ENCODE measurements around the gene DMXL2. TPM values are rescaled to one million over a fixed set of nuclear protein-coding genes. Genes with fewer than 3 reads are reported as not detected.

DMXL2 gene
- total and polyA plus RNA-seq, 12 donors, result 4.5 to 18.6 (median 6.9) TPM

GRCh38 chr15:51579012-51579411 is 43.6 kb downstream of the DMXL2 start:
- DNase-seq (no peak), ATAC-seq (no peak)
- H3K27me3 ChIP-seq, result no peaks in the 10 kb centered on the region
- no peaks in the 10 kb centered on the region for H3K36me3 ChIP-seq
- H3K27ac ChIP-seq, result peak overlapping the region in 1 of 10 donors; percentile 75
- intact Hi-C loops (cut with DNase I), result loop anchor here in 1 of 10 donors (10.0 kb wide), 1 partner anchor 54 kb away; no protein-coding TSS in a partner anchor
- H3K4me3 ChIP-seq, result no peak overlapping the region
- peaks cover 0 to 16% (median 8%) of the 10 kb centered on the region in 11 donors for H3K9me3 ChIP-seq
- peaks cover 0 to 69% (median 0%) of the 10 kb centered on the region in 9 donors for H3K4me1 ChIP-seq
- TF ChIP-seq CTCF (IDR thresholded peaks at IDR 0.05), result no peak
- WGBS, 2 donors, result 93 to 96% methylated on average over 2 of the region's 2 CpGs

- H3K4me1 ChIP-seq, result peaks cover 0 to 69% (median 0%) of the 10 kb centered on the region in 9 donors
- intact Hi-C loops (cut with DNase I), result loop anchor here in 1 of 10 donors (10.0 kb wide), 1 partner anchor 53 kb away; no protein-coding TSS in a partner anchor
- H3K27ac ChIP-seq, result peak overlapping the region in 2 of 10 donors; percentile 40 to 75
- no peak for ATAC-seq
- TF ChIP-seq CTCF (IDR thresholded peaks at IDR 0.05), result no peak
- H3K9me3 ChIP-seq, result peaks cover 0 to 16% (median 8%) of the 10 kb centered on the region in 11 donors
- 66 to 77% methylated on average over 1 of the region's 1 CpG for WGBS, 2 donors
- DNase-seq, result no peak
- H3K36me3 ChIP-seq, result no peaks in the 10 kb centered on the region
- no peak overlapping the region for H3K4me3 ChIP-seq
- no peaks in the 10 kb centered on the region for H3K27me3 ChIP-seq
Measured at GRCh38 chr15:51577636-51578304, 44.8 kb downstream of the DMXL2 start.

GRCh38 chr15:51576911-51577500 is 45.6 kb downstream of the DMXL2 start:
- H3K9me3 ChIP-seq, result peaks cover 0 to 9% (median 4%) of the 10 kb centered on the region in 11 donors
- peaks cover 0 to 65% (median 0%) of the 10 kb centered on the region in 9 donors for H3K4me1 ChIP-seq
- TF ChIP-seq CTCF (IDR thresholded peaks at IDR 0.05), result no peak
- ATAC-seq (peak in 4 of 8 donors; percentile 38 to 82 (median 59)), DNase-seq (no peak)
- whole genome bisulfite sequencing, 2 donors, result 82 to 84% methylated on average over 2 of the region's 2 CpGs
- no peaks in the 10 kb centered on the region for H3K27me3 ChIP-seq
- intact Hi-C loops (cut with DNase I), result loop anchor here in 1 of 10 donors (10.0 kb wide), 1 partner anchor 52 kb away; no protein-coding TSS in a partner anchor
- peak overlapping the region in 3 of 10 donors; percentile 26 to 75 (median 40) for H3K27ac ChIP-seq
- H3K4me3 ChIP-seq, result no peak overlapping the region
- H3K36me3 ChIP-seq, result no peaks in the 10 kb centered on the region

- intact Hi-C loops (cut with DNase I), result loop anchor here in 1 of 10 donors (10.0 kb wide), 1 partner anchor 52 kb away; no protein-coding TSS in a partner anchor
- H3K27ac ChIP-seq, result peak overlapping the region in 3 of 10 donors; percentile 26 to 75 (median 40)
- H3K9me3 ChIP-seq, result peaks cover 0 to 5% (median 0%) of the 10 kb centered on the region in 11 donors
- TF ChIP-seq CTCF (IDR thresholded peaks at IDR 0.05), result no peak
- WGBS, 2 donors, result 95 to 100% methylated on average over 1 of the region's 1 CpG
- H3K4me1 ChIP-seq, result peaks cover 0 to 62% (median 0%) of the 10 kb centered on the region in 9 donors
- DNase-seq (no peak), ATAC-seq (no peak)
- H3K27me3 ChIP-seq, result no peaks in the 10 kb centered on the region
- H3K36me3 ChIP-seq, result no peaks in the 10 kb centered on the region
- no peak overlapping the region for H3K4me3 ChIP-seq
Measured at GRCh38 chr15:51576286-51576850, 46.2 kb downstream of the DMXL2 start.

Data from heart right ventricle (tissue), 16 donors.